Tibial nerve (tissue), 4 donors: ENCODE data around the gene CPNE4. TPM values are rescaled to one million over a fixed set of nuclear protein-coding genes. Genes with fewer than 3 reads are reported as not detected.

ENCODE experiments used
- DNase-seq, 2 donors: peaks; one replicate each; pipeline ENCODE4 v3.0.0-alpha.2; 2019; ENCODE audit warnings: low spot score in 2 of 2
- H3K27ac ChIP-seq, 4 donors: fragments of 200-600 bp; sonication (generic) in 3 of 4; one replicate each; pipeline ENCODE4 v1.5.1; 2017 to 2019; ENCODE audit warnings: mild to moderate bottlenecking in 1 of 4
- H3K27me3 ChIP-seq, 2 donors: fragments of 200-600 bp; sonication (generic) in 1 of 2; one replicate each; pipeline versions ENCODE4 v1.5.1 to v1.6.0; 2017 to 2019
- H3K36me3 ChIP-seq, 3 donors: fragments of 200-600 bp; sonication (generic); one replicate each; pipeline ENCODE4 v1.5.1; 2018 to 2019
- H3K4me1 ChIP-seq, 4 donors: fragments of 200-600 bp; sonication (generic) in 3 of 4; one replicate each; pipeline ENCODE4 v1.5.1; 2017 to 2019
- H3K4me3 ChIP-seq, 4 donors: fragments of 200-600 bp; sonication (generic) in 3 of 4; one replicate each; pipeline ENCODE4 v1.5.1; 2017 to 2019; ENCODE audit warnings: mild to moderate bottlenecking in 1 of 4, moderate library complexity in 1 of 4
- H3K9me3 ChIP-seq, 4 donors: fragments of 200-600 bp; sonication (generic) in 3 of 4; one replicate each; pipeline ENCODE4 v1.5.1; 2017 to 2019
- CTCF ChIP-seq, 5 experiments: fragments of 200-600 bp in 3 of 5; fragments of 450-650 bp in 2 of 5; sonication (generic) in 3 of 5; IDR thresholded peaks; one replicate each; pipeline ENCODE4 v1.5.1; 2016 to 2019; ENCODE audit warnings: antibody characterized with exemption in 5 of 5, mild to moderate bottlenecking in 3 of 5, moderate library complexity in 2 of 5
- EP300 ChIP-seq, 2 donors: sonication (generic); formaldehyde crosslinking; IDR thresholded peaks; one replicate each; pipeline ENCODE4 v1.6.1; 2017; ENCODE audit warnings: antibody characterized with exemption in 2 of 2, mild to moderate bottlenecking in 1 of 2
- POLR2A ChIP-seq, 2 donors: fragments of 450-650 bp; IDR thresholded peaks; one replicate each; pipeline ENCODE4 v1.6.1; 2017; ENCODE audit warnings: antibody characterized with exemption in 2 of 2, mild to moderate bottlenecking in 2 of 2, moderate library complexity in 2 of 2
- WGBS, 2 donors: methylation state at CpG; one replicate each; pipeline ENCODE4 v1.1.5; 2018; 5-methylcytosine and 5-hydroxymethylcytosine counted together
- total RNA-seq, 4 donors: library from RNA; depleted of rRNA; stranded (reverse); fragments of >200 nt; gene quantifications; one replicate each; pipeline ENCODE4 v1.1.0, GENCODE V29; 2016

CPNE4 gene
- total RNA-seq, 4 donors from 2014 or later: 0.20 TPM; not detected in 3

GRCh38 chr3:131983689-131984088 lies 51.1 kb downstream of the CPNE4 start:
- TF ChIP-seq EP300 (IDR thresholded peaks at IDR 0.05) (no peak), CTCF (IDR thresholded peaks at IDR 0.05) (no peak), POLR2A (IDR thresholded peaks at IDR 0.05) (no peak)
- no peaks in the 10 kb centered on the region for H3K4me1 ChIP-seq
- H3K36me3 ChIP-seq: no peaks in the 10 kb centered on the region
- no peak overlapping the region for H3K27ac ChIP-seq
- 56 to 57% methylated on average over 1 of the region's 1 CpG for WGBS, 2 donors
- DNase-seq: no peak
- peaks cover 0 to 5% (median 0%) of the 10 kb centered on the region in 4 donors for H3K9me3 ChIP-seq
- H3K4me3 ChIP-seq: no peak overlapping the region
- no peaks in the 10 kb centered on the region for H3K27me3 ChIP-seq

GRCh38 chr3:131981323-131981722 lies 53.5 kb downstream of the CPNE4 start:
- Histone ChIP-seq H3K36me3 (no peaks in the 10 kb centered on the region), H3K4me1 (no peaks in the 10 kb centered on the region), H3K27me3 (no peaks in the 10 kb centered on the region), H3K9me3 (peaks cover 0 to 5% (median 0%) of the 10 kb centered on the region in 4 donors), H3K4me3 (no peak overlapping the region), H3K27ac (no peak overlapping the region)
- 86 to 89% methylated on average over 7 of the region's 7 CpGs for WGBS, 2 donors
- no peak for DNase-seq
- TF ChIP-seq CTCF (IDR thresholded peaks at IDR 0.05) (no peak), EP300 (IDR thresholded peaks at IDR 0.05) (no peak), POLR2A (IDR thresholded peaks at IDR 0.05) (no peak)

- Histone ChIP-seq H3K27ac (no peak overlapping the region), H3K27me3 (no peaks in the 10 kb centered on the region), H3K36me3 (no peaks in the 10 kb centered on the region), H3K4me1 (no peaks in the 10 kb centered on the region), H3K9me3 (peaks cover 0 to 5% (median 0%) of the 10 kb centered on the region in 4 donors), H3K4me3 (no peak overlapping the region)
- TF ChIP-seq POLR2A (IDR thresholded peaks at IDR 0.05): no peak
- WGBS, 2 donors: 33 to 38% methylated on average over 2 of the region's 2 CpGs
- no peak for DNase-seq
Measured at GRCh38 chr3:131976448-131976847, 58.4 kb downstream of the CPNE4 start.

- 61 to 78% methylated on average over 6 of the region's 6 CpGs for WGBS, 2 donors
- TF ChIP-seq EP300 (IDR thresholded peaks at IDR 0.05): no peak
- TF ChIP-seq POLR2A (IDR thresholded peaks at IDR 0.05): no peak
- no peak for TF ChIP-seq CTCF (IDR thresholded peaks at IDR 0.05)
- Histone ChIP-seq H3K4me3 (no peak overlapping the region), H3K4me1 (no peaks in the 10 kb centered on the region), H3K27me3 (no peaks in the 10 kb centered on the region), H3K36me3 (no peaks in the 10 kb centered on the region), H3K27ac (no peak overlapping the region), H3K9me3 (peaks cover 0 to 4% (median 0%) of the 10 kb centered on the region in 4 donors)
- DNase-seq: no peak
Measured at GRCh38 chr3:131975047-131975446, 59.8 kb downstream of the CPNE4 start.

- H3K36me3 ChIP-seq: no peaks in the 10 kb centered on the region
- TF ChIP-seq CTCF (IDR thresholded peaks at IDR 0.05): no peak
- no peak for TF ChIP-seq POLR2A (IDR thresholded peaks at IDR 0.05)
- TF ChIP-seq EP300 (IDR thresholded peaks at IDR 0.05): no peak
- H3K4me3 ChIP-seq: no peak overlapping the region
- no peaks in the 10 kb centered on the region for H3K4me1 ChIP-seq
- WGBS, 2 donors: 41 to 51% methylated on average over 4 of the region's 4 CpGs
- no peak for DNase-seq
- H3K9me3 ChIP-seq: no peaks in the 10 kb centered on the region
- no peak overlapping the region for H3K27ac ChIP-seq
- no peaks in the 10 kb centered on the region for H3K27me3 ChIP-seq
Measured at GRCh38 chr3:131973731-131974130, 61.1 kb downstream of the CPNE4 start.

GRCh38 chr3:131972550-131972949 lies 62.3 kb downstream of the CPNE4 start:
- Histone ChIP-seq H3K4me3 (no peak overlapping the region), H3K27me3 (no peaks in the 10 kb centered on the region), H3K9me3 (no peaks in the 10 kb centered on the region), H3K36me3 (no peaks in the 10 kb centered on the region), H3K27ac (no peak overlapping the region), H3K4me1 (no peaks in the 10 kb centered on the region)
- no peak for TF ChIP-seq POLR2A (IDR thresholded peaks at IDR 0.05)
- DNase-seq: no peak
- 54 to 57% methylated on average over 4 of the region's 4 CpGs for WGBS, 2 donors
